ENCODE measurements around the gene TUT7.

Gene TUT7

GRCh38 chr9:86324901-86325300 is 29.3 kb downstream of the TUT7 start:
- TF ChIP-seq EP300 (IDR thresholded peaks at IDR 0.05; ENCODE audit: borderline replicate concordance) (no peak), YY1 (IDR thresholded peaks at IDR 0.05; ENCODE audit: low read depth) (no peak), REST (IDR thresholded peaks at IDR 0.05; ENCODE audit: low read depth) (no peak), USF1 (IDR thresholded peaks at IDR 0.05) (no peak)

- TF ChIP-seq ZBTB7A (IDR thresholded peaks at IDR 0.05; ENCODE audit: low read depth) (no peak), CREB1 (IDR thresholded peaks at IDR 0.05; ENCODE audit: low read depth) (no peak), CEBPB (IDR thresholded peaks at IDR 0.05) (no peak), USF1 (IDR thresholded peaks at IDR 0.05) (no peak), TCF12 (IDR thresholded peaks at IDR 0.05; ENCODE audit: low read depth) (no peak), REST (IDR thresholded peaks at IDR 0.05; ENCODE audit: low read depth) (no peak), EGR1 (IDR thresholded peaks at IDR 0.05) (no peak)
Observed at GRCh38 chr9:86324308-86324707, 29.9 kb downstream of the TUT7 start.

- TF ChIP-seq TAF1 (IDR thresholded peaks at IDR 0.05; ENCODE audit: low read depth) (no peak), RAD21 (IDR thresholded peaks at IDR 0.05; ENCODE audit: low read depth) (no peak), EGR1 (IDR thresholded peaks at IDR 0.05) (no peak), FOXM1 (IDR thresholded peaks at IDR 0.05; ENCODE audit: borderline replicate concordance, low read depth) (no peak), TCF12 (IDR thresholded peaks at IDR 0.05; ENCODE audit: low read depth) (no peak)
Observed at GRCh38 chr9:86322973-86323644, 31.1 kb downstream of the TUT7 start.

GRCh38 chr9:86321373-86321772 is 32.8 kb downstream of the TUT7 start:
- TF ChIP-seq ZBTB7A (IDR thresholded peaks at IDR 0.05; ENCODE audit: low read depth) (no peak), EGR1 (IDR thresholded peaks at IDR 0.05) (no peak), NFIC (IDR thresholded peaks at IDR 0.05) (no peak), CREB1 (IDR thresholded peaks at IDR 0.05; ENCODE audit: low read depth) (no peak), YY1 (IDR thresholded peaks at IDR 0.05; ENCODE audit: low read depth) (no peak), EP300 (IDR thresholded peaks at IDR 0.05; ENCODE audit: borderline replicate concordance) (no peak), REST (IDR thresholded peaks at IDR 0.05; ENCODE audit: low read depth) (no peak), TCF12 (IDR thresholded peaks at IDR 0.05; ENCODE audit: low read depth) (no peak), TAF1 (IDR thresholded peaks at IDR 0.05; ENCODE audit: low read depth) (no peak), RAD21 (IDR thresholded peaks at IDR 0.05; ENCODE audit: low read depth) (no peak), TEAD4 (IDR thresholded peaks at IDR 0.05) (no peak), USF1 (IDR thresholded peaks at IDR 0.05) (no peak), MAX (IDR thresholded peaks at IDR 0.05) (no peak), CEBPB (IDR thresholded peaks at IDR 0.05) (no peak), FOXM1 (IDR thresholded peaks at IDR 0.05; ENCODE audit: borderline replicate concordance, low read depth) (no peak)

GRCh38 chr9:86318187-86318586 is 36.0 kb downstream of the TUT7 start:
- TF ChIP-seq FOXM1 (IDR thresholded peaks at IDR 0.05; ENCODE audit: borderline replicate concordance, low read depth): no peak
- TF ChIP-seq TEAD4 (IDR thresholded peaks at IDR 0.05): no peak
- TF ChIP-seq NFIC (IDR thresholded peaks at IDR 0.05): no peak
- no peak for TF ChIP-seq USF1 (IDR thresholded peaks at IDR 0.05)
- TF ChIP-seq MAX (IDR thresholded peaks at IDR 0.05): no peak
- no peak for TF ChIP-seq EGR1 (IDR thresholded peaks at IDR 0.05)
- TF ChIP-seq TAF1 (IDR thresholded peaks at IDR 0.05; ENCODE audit: low read depth): no peak
- TF ChIP-seq EP300 (IDR thresholded peaks at IDR 0.05; ENCODE audit: borderline replicate concordance): no peak
